K562 (cell line): ENCODE measurements around the gene PDCD6IP. TPM values are rescaled to one million over a fixed set of nuclear protein-coding genes. Genes with fewer than 3 reads are reported as not detected.
A peak's percentile ranks its signal among the peaks of the same experiment; 100 is the strongest.

Source experiments
- ATAC-seq: fragments of 200-7000 bp; cut with Tn5 transposase; 3 replicates; pipeline ENCODE4 v1.9.1; 2020; ENCODE audit warnings: moderate library complexity
- BruUV-seq: library from RNA; stranded (reverse); fragments of 400-500 nt; replicated peaks from 2 replicates; lab custom pipeline; 2021; lab: Mats Ljungman, UMichigan
- CTCF ChIA-PET: fragments of 300-600 bp; formaldehyde crosslinking; extraction: SDS; loops from one replicate; lab custom pipeline; 2021; ENCODE audit warnings: low intra/inter-chr PET ratio; lab: Yijun Ruan, JAX
- POLR2A ChIA-PET: fragments of 300-600, 350-650 bp; sonication (Branson Sonifier 250); formaldehyde crosslinking; extraction: SDS; loops from one replicate; lab custom pipeline; 2021; ENCODE audit warnings: antibody characterized with exemption, inconsistent platforms; lab: Yijun Ruan, JAX
- DNase-seq, 4 experiments: peaks; one replicate each; pipeline versions ENCODE4 v3.0.0 to v3.0.0-alpha.2; 2011 to 2018; ENCODE audit warnings: low spot score in 3 of 4, mixed read lengths in 3 of 4; ENCODE audit errors: extremely low read depth in 1 of 4
- FAIRE-seq: peaks from 2 replicates; lab custom pipeline; 2011; peaks lifted over from hg19 to GRCh38; lab: Jason Lieb, UNC
- H2AFZ ChIP-seq: 2 replicates; pipeline ENCODE4 v1.6.0; 2011; ENCODE audit warnings: low read depth, low read length, control low read depth, inconsistent platforms
- H3K27ac ChIP-seq: fragments of 200-600 bp; 3 replicates; pipeline ENCODE4 v1.8.0; 2011; ENCODE audit warnings: low read depth, mild to moderate bottlenecking, control low read depth, inconsistent platforms, low read length, moderate library complexity, mixed read lengths; ENCODE audit errors: extremely low read depth
- H3K27me3 ChIP-seq, 2 experiments: fragments of 300-600 bp in 1 of 2; 2 replicates in 1 of 2; 3 replicates in 1 of 2; pipeline versions ENCODE4 v1.6.0 to v1.8.0; 2011; ENCODE audit warnings: inconsistent platforms in 2 of 2, low read length in 2 of 2, mild to moderate bottlenecking in 1 of 2, mixed read lengths in 1 of 2, moderate library complexity in 1 of 2; ENCODE audit not compliant: control insufficient read depth in 2 of 2, insufficient read depth in 2 of 2
- H3K36me3 ChIP-seq: fragments of 300-600 bp; 3 replicates; pipeline ENCODE4 v1.8.0; 2011; ENCODE audit warnings: mild to moderate bottlenecking, low read length, inconsistent platforms; ENCODE audit not compliant: control insufficient read depth, insufficient read depth
- H3K4me1 ChIP-seq, 2 experiments: fragments of 200-600 bp in 1 of 2; replicated peaks in 1 of 2; 2 replicates in 1 of 2; 3 replicates in 1 of 2; pipeline versions ENCODE4 v1.5.1 to v1.8.0; 2011; ENCODE audit warnings: inconsistent platforms in 2 of 2, low read length in 2 of 2, mild to moderate bottlenecking in 1 of 2, mixed read lengths in 1 of 2, moderate library complexity in 1 of 2; ENCODE audit not compliant: control insufficient read depth in 2 of 2, insufficient read depth in 2 of 2
- H3K4me2 ChIP-seq: 2 replicates; pipeline ENCODE4 v1.6.1; 2011; ENCODE audit warnings: low read length, control low read depth, inconsistent platforms, mixed read lengths; ENCODE audit not compliant: insufficient read depth
- H3K4me3 ChIP-seq: fragments of 200-600 bp; sonication (generic), shearing (Covaris generic); 2 replicates; pipeline ENCODE4 v1.5.1; 2016; ENCODE audit warnings: control low read depth, inconsistent platforms
- H3K79me2 ChIP-seq: fragments of 200-600 bp; 3 replicates; pipeline ENCODE4 v1.8.0; 2011; ENCODE audit warnings: low read length, inconsistent platforms; ENCODE audit not compliant: control insufficient read depth, insufficient read depth
- H3K9ac ChIP-seq, 2 experiments: 2 replicates each; pipeline versions ENCODE4 v1.6.0 to v1.6.1; 2011; ENCODE audit warnings: low read depth in 2 of 2, low read length in 2 of 2, control low read depth in 1 of 2, inconsistent platforms in 1 of 2, mild to moderate bottlenecking in 1 of 2, mixed read lengths in 1 of 2; ENCODE audit not compliant: insufficient read depth in 1 of 2
- H3K9me1 ChIP-seq: one replicate; pipeline ENCODE4 v1.6.0; 2011; ENCODE audit warnings: inconsistent platforms, mild to moderate bottlenecking, low read length, moderate library complexity; ENCODE audit not compliant: control insufficient read depth, insufficient read depth
- H3K9me3 ChIP-seq: replicated peaks from 2 replicates; pipeline ENCODE4 v1.5.1; 2011; ENCODE audit warnings: low read depth, low read length, inconsistent platforms; ENCODE audit not compliant: control insufficient read depth, insufficient read depth
- H4K20me1 ChIP-seq: replicated peaks from 2 replicates; pipeline ENCODE4 v1.6.1; 2011; ENCODE audit warnings: low read length, inconsistent platforms, mixed read lengths; ENCODE audit not compliant: control insufficient read depth, insufficient read depth
- AFF1 ChIP-seq, 2 experiments: fragments of 450-650 bp; IDR thresholded peaks; 2 replicates each; pipeline ENCODE4 v1.6.1; 2018; ENCODE audit warnings: mild to moderate bottlenecking in 2 of 2, low read depth in 1 of 2; ENCODE audit not compliant: partially characterized antibody in 2 of 2
- CHAMP1 ChIP-seq: fragments of 450-650 bp; IDR thresholded peaks from 2 replicates; pipeline ENCODE4 v1.6.1; 2016; ENCODE audit warnings: mild to moderate bottlenecking
- CREB1 ChIP-seq, 2 experiments: sonication (generic) in 1 of 2; formaldehyde crosslinking in 1 of 2; IDR thresholded peaks; 2 replicates each; pipeline versions ENCODE4 v1.6.1 to v1.8.0; 2012 to 2022; ENCODE audit warnings: inconsistent platforms in 1 of 2, mild to moderate bottlenecking in 1 of 2, missing genetic modification reagents in 1 of 2, moderate library complexity in 1 of 2
- MAFG ChIP-seq: fragments of 450-650 bp; conservative IDR thresholded peaks from 2 replicates; pipeline ENCODE4 v1.6.1; 2016; ENCODE audit warnings: missing genetic modification characterization, missing compliant biosample characterization
- MYNN ChIP-seq, 2 experiments: sonication (generic); formaldehyde crosslinking in 1 of 2; IDR thresholded peaks; 2 replicates each; pipeline versions ENCODE4 v1.5.0 to v1.6.1; 2016 to 2020; ENCODE audit warnings: antibody characterized with exemption in 1 of 2, missing genetic modification reagents in 1 of 2
- RBM22 ChIP-seq: fragments of 200-400 bp; formaldehyde crosslinking; IDR thresholded peaks from 2 replicates; pipeline ENCODE4 v1.6.1; 2018; ENCODE audit warnings: low read length, low read depth; ENCODE audit not compliant: poor library complexity, severe bottlenecking
- SMC3 ChIP-seq: conservative IDR thresholded peaks from 2 replicates; pipeline ENCODE4 v1.6.1; 2011; ENCODE audit warnings: low read depth, low read length, improper control_type of control experiment; ENCODE audit not compliant: insufficient read depth
- TFAP4 ChIP-seq: sonication (generic); formaldehyde crosslinking; IDR thresholded peaks from 2 replicates; pipeline ENCODE4 v1.8.0; 2022; ENCODE audit warnings: missing genetic modification reagents, mild to moderate bottlenecking, moderate library complexity, borderline replicate concordance
- ZBTB34 ChIP-seq: fragments of 250-450 bp; sonication (Bioruptor Pico); IDR thresholded peaks from 2 replicates; pipeline ENCODE4 v1.8.0; 2021; ENCODE audit warnings: mild to moderate bottlenecking, moderate library complexity
- ZNF512 ChIP-seq: IDR thresholded peaks from 2 replicates; pipeline ENCODE4 v1.6.1; 2016; ENCODE audit warnings: missing genetic modification characterization, missing compliant biosample characterization
- WGBS: fragments of 100-300 bp; shearing (Covaris generic); methylation state at CpG from one replicate; pipeline ENCODE4 v1.1.6; 2016; ENCODE audit warnings: low coverage, mixed read lengths; ENCODE audit not compliant: insufficient coverage; ENCODE audit errors: missing lambda C conversion rate; 5-methylcytosine and 5-hydroxymethylcytosine counted together
- in situ Hi-C: fragments of 300-500 bp; cut with MboI; formaldehyde crosslinking; loops from 4 replicates; pipeline ENCODE4 v1.15.0; 2018; ENCODE audit warnings: inconsistent platforms, mixed read lengths
- intact Hi-C: fragments of 100-400 bp; cut with micrococcal nuclease; formaldehyde crosslinking; loops from 2 replicates; pipeline ENCODE4 v1.14.2; 2022
- polyA plus RNA-seq, 8 experiments: library from polyadenylated mRNA; depleted of rRNA in 4 of 8; stranded (reverse) in 5 of 8; unstranded in 3 of 8; fragments of >200 nt; fragmentation: Nextera tagmentation in 2 of 8; fragmentation: Illumina TruSeq in 1 of 8; extraction: Ambion mirVana in 2 of 8; extraction: Trizol in 1 of 8; gene quantifications; 2 replicates each; pipeline versions ENCODE4 v1.2.1 to v1.2.3, GENCODE V29; 2011 to 2014; ENCODE audit warnings: inconsistent platforms in 1 of 8, missing spikeins in 1 of 8
- total RNA-seq, 7 experiments: library from RNA; depleted of rRNA in 6 of 7; stranded (reverse); fragments of >200 nt in 6 of 7; fragmentation: Illumina TruSeq in 2 of 7; extraction: Trizol in 2 of 7; gene quantifications; 2 replicates each; pipeline versions ENCODE4 v1.2.1 to v1.2.3, GENCODE V29; 2011 to 2021; ENCODE audit warnings: low replicate concordance in 1 of 7

Gene PDCD6IP
- total and polyA plus RNA-seq, 9 of the 15 experiments (the other 6 are each of a cell fraction or from before 2014, with no cell fraction given): 40.2 to 302 (median 122) TPM

GRCh38 chr3:33803252-33803651 lies 4.8 kb downstream of the PDCD6IP start:
- no peak overlapping the region for H3K4me2 ChIP-seq
- CTCF ChIA-PET: no interaction called here
- no peaks in the 10 kb centered on the region for H3K27me3 ChIP-seq
- ATAC-seq (no peak), FAIRE-seq (no peak), DNase-seq (no peak)
- H3K9ac ChIP-seq: no peak overlapping the region
- BruUV-seq: no TSS peak
- POLR2A ChIA-PET: no interaction called here
- intact Hi-C loops: no loop called here
- H3K4me1 ChIP-seq: peaks cover 6 to 23% of the 10 kb centered on the region in 2 experiments; a peak in 4 of 5 replicates
- H4K20me1 ChIP-seq: peaks cover 5% of the 10 kb centered on the region
- no peaks in the 10 kb centered on the region for H3K9me1 ChIP-seq
- H3K79me2 ChIP-seq: peaks cover 97% of the 10 kb centered on the region
- WGBS: 91% methylated on average over 1 of the region's 1 CpG
- H3K27ac ChIP-seq: no peak overlapping the region
- H3K36me3 ChIP-seq: peaks cover 36% of the 10 kb centered on the region
- peaks cover 14% of the 10 kb centered on the region; the same call in 1 of the 2 replicates for H3K9me3 ChIP-seq
- no peak overlapping the region for H2AFZ ChIP-seq
- no peak overlapping the region for H3K4me3 ChIP-seq
- in situ Hi-C loops: no loop called here
- no peak for TF ChIP-seq RBM22
- peak; percentile 62; the same call in 1 of the 2 replicates for TF ChIP-seq ZNF512 (tag)
- no peak for TF ChIP-seq SMC3
- TF ChIP-seq ZBTB34: no peak
- TF ChIP-seq CHAMP1: no peak
- TF ChIP-seq MYNN (IDR thresholded peaks at IDR 0.05): no peak
- TF ChIP-seq MYNN (CRISPR knock-in tag; IDR thresholded peaks at IDR 0.05): no peak
- TF ChIP-seq TFAP4: no peak
- TF ChIP-seq MAFG (tag): no peak
- TF ChIP-seq AFF1 (IDR thresholded peaks at IDR 0.05; ENCODE audit: low read depth in 1 of 2, partially characterized antibody in 2 of 2): peak in 1 of 2 experiments; percentile 97
- TF ChIP-seq CREB1 (IDR thresholded peaks at IDR 0.05): no peak
- TF ChIP-seq CREB1 (CRISPR knock-in tag; IDR thresholded peaks at IDR 0.05): no peak
